PC-3 (cell line): ENCODE measurements around the gene BCL6B. TPM values are rescaled to one million over a fixed set of nuclear protein-coding genes. Genes with fewer than 3 reads are reported as not detected.

ENCODE experiments used
- ATAC-seq: fragments of 200-7000 bp; cut with Tn5 transposase; 2 replicates; pipeline ENCODE4 v1.9.1; 2020; ENCODE audit warnings: mild to moderate bottlenecking, moderate library complexity
- BruUV-seq: library from RNA; stranded (reverse); fragments of 400-500 nt; replicated peaks from 2 replicates; lab custom pipeline; 2021; lab: Mats Ljungman, UMichigan
- CTCF ChIA-PET: fragments of 300-600 bp; sonication (Branson Sonifier 250); formaldehyde crosslinking; loops from one replicate; lab custom pipeline; 2022; ENCODE audit warnings: antibody characterized with exemption; lab: Charles Lee
- POLR2A ChIA-PET: fragments of 300-600 bp; sonication (Branson Sonifier 250); formaldehyde crosslinking; loops from one replicate; lab custom pipeline; 2022; ENCODE audit warnings: antibody characterized with exemption; ENCODE audit not compliant: unreplicated experiment; lab: Charles Lee
- DNase-seq: peaks from one replicate; pipeline ENCODE4 v3.0.0-alpha.2; 2015
- H2AFZ ChIP-seq: fragments of 300-600 bp; sonication (generic); 2 replicates; pipeline ENCODE4 v1.6.0; 2016; ENCODE audit warnings: antibody characterized with exemption, low read length
- H3F3A ChIP-seq: fragments of 300-600 bp; sonication (generic); one replicate; pipeline ENCODE4 v1.6.0; 2017; ENCODE audit warnings: antibody characterized with exemption, low read length, control low read depth, mild to moderate bottlenecking; ENCODE audit not compliant: unreplicated experiment
- H3K27ac ChIP-seq: fragments of 300-600 bp; sonication (generic); 2 replicates; pipeline ENCODE4 v1.5.1; 2016; ENCODE audit warnings: mild to moderate bottlenecking, low read length
- H3K27me3 ChIP-seq: fragments of 300-600 bp; sonication (generic); 2 replicates; pipeline ENCODE4 v1.6.1; 2016; ENCODE audit warnings: low read length, mixed read lengths
- H3K36me3 ChIP-seq: fragments of 300-600 bp; sonication (generic); 2 replicates; pipeline ENCODE4 v1.6.1; 2016; ENCODE audit warnings: low read depth, mixed run types, low read length, mixed read lengths
- H3K4me1 ChIP-seq: fragments of 300-600 bp; sonication (generic); 2 replicates; pipeline ENCODE4 v1.5.1; 2016; ENCODE audit warnings: low read length; ENCODE audit not compliant: insufficient read depth
- H3K4me2 ChIP-seq: fragments of 300-600 bp; sonication (generic); 2 replicates; pipeline ENCODE4 v1.6.0; 2016; ENCODE audit warnings: low read length
- H3K4me3 ChIP-seq: fragments of 300-600 bp; sonication (generic); 2 replicates; pipeline ENCODE4 v1.5.1; 2016; ENCODE audit warnings: mild to moderate bottlenecking, low read length, mixed read lengths
- H3K79me2 ChIP-seq: fragments of 300-600 bp; sonication (generic); 2 replicates; pipeline ENCODE4 v1.6.1; 2017; ENCODE audit warnings: low read length, mixed read lengths
- H3K9ac ChIP-seq: fragments of 300-600 bp; sonication (generic); 2 replicates; pipeline ENCODE4 v1.6.0; 2016; ENCODE audit warnings: mild to moderate bottlenecking, low read length
- H3K9me2 ChIP-seq: fragments of 300-600 bp; sonication (generic); replicated peaks from 2 replicates; pipeline ENCODE4 v1.6.1; 2016; ENCODE audit warnings: mixed run types, low read length, mixed read lengths
- H3K9me3 ChIP-seq: fragments of 300-600 bp; sonication (generic); 2 replicates; pipeline ENCODE4 v1.6.1; 2016; ENCODE audit warnings: low read length, mixed read lengths
- H4K20me1 ChIP-seq: fragments of 300-600 bp; sonication (generic); 2 replicates; pipeline ENCODE4 v1.6.1; 2016; ENCODE audit warnings: low read length, mixed read lengths
- EZH2 ChIP-seq: fragments of 300-600 bp; sonication (generic); IDR thresholded peaks from one replicate; pipeline ENCODE4 v1.6.1; 2017; ENCODE audit warnings: antibody characterized with exemption, mild to moderate bottlenecking, low read length; ENCODE audit not compliant: unreplicated experiment
- EZH2phosphoT487 ChIP-seq: fragments of 300-600 bp; sonication (generic); IDR thresholded peaks from 2 replicates; pipeline ENCODE4 v1.6.1; 2018; ENCODE audit warnings: mild to moderate bottlenecking, antibody characterized with exemption, low read length, borderline replicate concordance
- intact Hi-C: fragments of 100-400 bp; cut with micrococcal nuclease; formaldehyde crosslinking; loops from 2 replicates; pipeline ENCODE4 v1.9.0; 2023
- total RNA-seq: library from RNA; depleted of rRNA; stranded (reverse); fragments of >200 nt; gene quantifications from 2 replicates; pipeline ENCODE4 v1.2.3, GENCODE V29; 2014
- TF ChIP-seq, protein P1 (sequence below): fragments of 300-600 bp; sonication (generic); conservative IDR thresholded peaks from 2 replicates; pipeline ENCODE4 v1.5.1; 2017; ENCODE audit warnings: antibody characterized with exemption, low read depth, mild to moderate bottlenecking, low read length

BCL6B gene
- total RNA-seq, 1 experiment from 2014 or later, result not detected

DNA sequence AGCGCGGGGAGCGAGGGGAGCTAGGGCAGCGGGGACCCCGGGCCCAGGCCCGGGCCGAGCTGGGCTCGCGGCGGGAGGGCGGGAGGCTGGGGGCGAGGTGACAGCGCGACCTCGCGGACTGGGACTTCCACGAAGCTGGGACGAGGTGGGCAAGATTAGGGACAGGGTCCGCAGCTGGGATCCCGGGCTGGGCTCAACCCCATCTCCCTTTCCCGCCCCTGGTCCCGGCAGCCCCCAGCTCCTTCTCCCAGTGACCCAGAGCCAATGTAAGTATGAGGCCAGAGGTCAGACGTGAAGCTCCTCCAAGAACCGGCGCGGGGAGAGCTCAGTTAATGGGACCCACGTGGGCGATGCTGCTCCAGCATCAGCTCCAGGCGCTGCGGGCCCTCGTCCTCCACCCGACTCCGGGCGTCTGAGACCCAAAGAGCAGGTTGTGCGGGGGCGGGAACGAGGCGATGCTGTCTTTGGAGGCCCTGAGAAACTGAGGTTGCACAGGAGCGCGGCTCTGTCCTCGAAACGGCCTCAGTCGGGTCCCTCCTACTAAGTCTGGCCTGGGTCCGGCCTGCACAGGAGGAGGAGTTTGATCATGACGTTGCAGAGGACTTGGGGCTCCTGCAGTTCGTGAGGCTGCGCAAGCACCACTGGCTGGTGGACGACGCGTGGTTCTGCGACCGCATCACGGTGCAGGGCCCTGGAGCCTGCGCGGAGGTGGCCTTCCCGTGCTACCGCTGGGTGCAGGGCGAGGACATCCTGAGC is 26.4 kb upstream of the BCL6B start:
- no peak overlapping the region for H3K4me3 ChIP-seq
- H2AFZ ChIP-seq, result no peak overlapping the region
- TF ChIP-seq EZH2 (no peak), EZH2phosphoT487 (no peak)
- TF ChIP-seq, protein P1, sequence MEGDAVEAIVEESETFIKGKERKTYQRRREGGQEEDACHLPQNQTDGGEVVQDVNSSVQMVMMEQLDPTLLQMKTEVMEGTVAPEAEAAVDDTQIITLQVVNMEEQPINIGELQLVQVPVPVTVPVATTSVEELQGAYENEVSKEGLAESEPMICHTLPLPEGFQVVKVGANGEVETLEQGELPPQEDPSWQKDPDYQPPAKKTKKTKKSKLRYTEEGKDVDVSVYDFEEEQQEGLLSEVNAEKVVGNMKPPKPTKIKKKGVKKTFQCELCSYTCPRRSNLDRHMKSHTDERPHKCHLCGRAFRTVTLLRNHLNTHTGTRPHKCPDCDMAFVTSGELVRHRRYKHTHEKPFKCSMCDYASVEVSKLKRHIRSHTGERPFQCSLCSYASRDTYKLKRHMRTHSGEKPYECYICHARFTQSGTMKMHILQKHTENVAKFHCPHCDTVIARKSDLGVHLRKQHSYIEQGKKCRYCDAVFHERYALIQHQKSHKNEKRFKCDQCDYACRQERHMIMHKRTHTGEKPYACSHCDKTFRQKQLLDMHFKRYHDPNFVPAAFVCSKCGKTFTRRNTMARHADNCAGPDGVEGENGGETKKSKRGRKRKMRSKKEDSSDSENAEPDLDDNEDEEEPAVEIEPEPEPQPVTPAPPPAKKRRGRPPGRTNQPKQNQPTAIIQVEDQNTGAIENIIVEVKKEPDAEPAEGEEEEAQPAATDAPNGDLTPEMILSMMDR, result no peak
- no peaks in the 10 kb centered on the region for H3K79me2 ChIP-seq
- ChIA-PET POLR2A (no interaction called here), CTCF (no interaction called here)
- intact Hi-C loops, result no loop called here
- DNase-seq (no peak), ATAC-seq (no peak)
- no peaks in the 10 kb centered on the region for H3K36me3 ChIP-seq
- no TSS peak for BruUV-seq
- H3K27me3 ChIP-seq, result no peaks in the 10 kb centered on the region
- H3K27ac ChIP-seq, result no peak overlapping the region
- no peaks in the 10 kb centered on the region for H3K4me1 ChIP-seq
- no peak overlapping the region for H3K4me2 ChIP-seq
- no peaks in the 10 kb centered on the region for H3K9me3 ChIP-seq
- H3K9ac ChIP-seq, result no peak overlapping the region
- no peaks in the 10 kb centered on the region for H3F3A ChIP-seq
- H3K9me2 ChIP-seq, result no peaks in the 10 kb centered on the region
- H4K20me1 ChIP-seq, result no peaks in the 10 kb centered on the region

GRCh38 chr17:6997171-6997570 is 25.7 kb upstream of the BCL6B start:
- Histone ChIP-seq H3K4me3 (no peak overlapping the region), H3K9me3 (no peaks in the 10 kb centered on the region), H3K27me3 (no peaks in the 10 kb centered on the region), H2AFZ (no peak overlapping the region), H4K20me1 (no peaks in the 10 kb centered on the region), H3K9ac (no peak overlapping the region), H3K4me1 (no peaks in the 10 kb centered on the region), H3K9me2 (no peaks in the 10 kb centered on the region), H3K79me2 (no peaks in the 10 kb centered on the region), H3F3A (no peaks in the 10 kb centered on the region), H3K27ac (no peak overlapping the region), H3K36me3 (peaks cover 7% of the 10 kb centered on the region), H3K4me2 (no peak overlapping the region)
- ChIA-PET CTCF (no interaction called here), POLR2A (no interaction called here)
- ATAC-seq (no peak), DNase-seq (no peak)
- intact Hi-C loops, result no loop called here
- no peak for TF ChIP-seq EZH2phosphoT487
- no peak for TF ChIP-seq EZH2
- TF ChIP-seq, protein P1, result no peak
- BruUV-seq, result no TSS peak

DNA sequence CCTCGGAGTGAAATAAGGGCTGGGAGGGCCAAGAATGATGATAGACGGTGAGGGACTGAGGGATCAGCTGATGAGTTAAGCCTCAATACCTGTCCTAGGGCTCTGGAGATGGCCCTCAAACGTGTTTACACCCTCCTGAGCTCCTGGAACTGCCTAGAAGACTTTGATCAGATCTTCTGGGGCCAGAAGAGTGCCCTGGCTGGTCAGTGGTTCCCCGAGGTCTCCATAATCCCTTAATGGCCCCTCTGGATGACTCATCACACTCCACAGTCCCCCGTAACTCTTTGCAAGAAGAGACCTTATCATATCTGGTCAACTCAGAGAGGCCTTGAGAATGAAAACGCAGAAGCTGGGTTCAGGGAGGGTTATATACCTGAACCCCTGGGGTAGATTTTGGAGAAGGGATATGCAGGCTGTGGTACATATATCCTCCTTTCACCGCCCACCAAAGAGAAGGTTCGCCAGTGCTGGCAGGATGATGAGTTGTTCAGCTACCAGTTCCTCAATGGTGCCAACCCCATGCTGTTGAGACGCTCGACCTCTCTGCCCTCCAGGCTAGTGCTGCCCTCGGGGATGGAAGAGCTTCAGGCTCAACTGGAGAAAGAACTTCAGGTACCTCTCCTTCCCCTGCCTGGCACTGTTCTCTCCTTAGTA is 23.9 kb upstream of the BCL6B start:
- CTCF ChIA-PET, result no interaction called here
- DNase-seq, result no peak
- H3K27ac ChIP-seq, result no peak overlapping the region
- H3K79me2 ChIP-seq, result no peaks in the 10 kb centered on the region
- intact Hi-C loops, result no loop called here
- TF ChIP-seq EZH2phosphoT487 (no peak), EZH2 (no peak)
- TF ChIP-seq, protein P1, result no peak
- no peak overlapping the region for H3K4me2 ChIP-seq
- no peaks in the 10 kb centered on the region for H3K27me3 ChIP-seq
- POLR2A ChIA-PET, result no interaction called here
- H3K9me3 ChIP-seq, result no peaks in the 10 kb centered on the region
- H3K4me1 ChIP-seq, result no peaks in the 10 kb centered on the region
- ATAC-seq, result no peak
- no peak overlapping the region for H3K4me3 ChIP-seq
- no peaks in the 10 kb centered on the region for H4K20me1 ChIP-seq
- no peak overlapping the region for H2AFZ ChIP-seq
- BruUV-seq, result no TSS peak
- no peaks in the 10 kb centered on the region for H3K9me2 ChIP-seq
- no peak overlapping the region for H3K9ac ChIP-seq
- H3F3A ChIP-seq, result no peaks in the 10 kb centered on the region
- peaks cover 7% of the 10 kb centered on the region for H3K36me3 ChIP-seq
